ENCODE results near the gene YWHAE. TPM values are rescaled to one million over a fixed set of nuclear protein-coding genes. Genes with fewer than 3 reads are reported as not detected.
A peak's percentile ranks its signal among the peaks of the same experiment; 100 is the strongest.
"Not testable (repeated sequence)": the region's sequence is repeated elsewhere in the genome, so short reads cannot be mapped to it uniquely, and the experiment has no call there.

YWHAE gene
- polyA plus RNA-seq (2013, experiment 1 of 2; ENCODE audit: insufficient read length) = 837 TPM
- polyA plus RNA-seq (2013, experiment 2 of 2; ENCODE audit: insufficient read length) = 809 TPM

GRCh38 chr17:1399679-1400512 is at the start of gene YWHAE:
Gene YWHAE, minus strand, starts transcription at chr17:1400222. Its CDS starts 112 bp downstream, at chr17:1400110.
- DNase-seq = peak; percentile 96

GRCh38 chr17:1449412-1449967 is 49.5 kb upstream of the YWHAE start:
- no peak for DNase-seq

DNA sequence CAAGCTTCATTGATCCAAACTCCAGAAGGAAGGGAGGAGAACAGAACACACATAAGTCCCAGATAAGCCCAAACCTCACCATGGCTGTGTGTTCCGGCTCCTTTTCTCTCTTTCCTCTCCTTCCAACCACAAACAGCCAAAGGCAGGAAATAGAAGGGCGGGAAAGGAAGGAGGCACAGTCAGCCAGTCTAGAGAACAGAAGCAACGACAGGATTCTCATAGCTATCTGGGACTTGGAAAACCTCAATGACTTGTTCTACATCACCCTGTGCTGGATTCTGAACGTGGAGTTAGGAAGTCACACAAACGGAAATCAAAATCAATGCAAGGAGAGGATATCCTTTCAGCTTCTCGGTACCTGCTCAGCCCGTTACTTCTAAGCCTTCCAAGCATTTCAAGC is 47.0 kb upstream of the YWHAE start:
- DNase-seq = no peak

DNA sequence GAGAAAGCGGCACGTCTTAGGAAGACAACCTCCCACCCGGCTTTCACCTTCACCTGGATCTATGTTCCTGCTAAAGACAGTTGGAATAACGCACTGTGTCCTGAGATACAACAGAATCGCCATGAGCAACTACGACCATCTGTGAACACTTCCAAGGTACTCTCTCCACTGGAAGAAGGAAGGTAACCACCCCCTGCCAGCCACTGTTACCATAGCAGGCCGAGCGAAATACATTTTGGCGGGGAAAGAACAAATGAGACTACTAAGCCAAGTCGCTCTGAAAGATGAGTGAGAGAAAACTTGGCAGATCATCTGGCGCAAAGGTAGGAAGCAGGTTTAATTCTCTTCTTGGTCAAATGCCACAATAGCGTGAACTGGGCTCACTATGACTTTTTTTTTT is 46.2 kb upstream of the YWHAE start:
- DNase-seq = no peak

GRCh38 chr17:1445695-1446094 is 45.7 kb upstream of the YWHAE start:
- not testable (repeated sequence) for DNase-seq

GRCh38 chr17:1442721-1443120 is 42.7 kb upstream of the YWHAE start:
- DNase-seq = not testable (repeated sequence)

DNA sequence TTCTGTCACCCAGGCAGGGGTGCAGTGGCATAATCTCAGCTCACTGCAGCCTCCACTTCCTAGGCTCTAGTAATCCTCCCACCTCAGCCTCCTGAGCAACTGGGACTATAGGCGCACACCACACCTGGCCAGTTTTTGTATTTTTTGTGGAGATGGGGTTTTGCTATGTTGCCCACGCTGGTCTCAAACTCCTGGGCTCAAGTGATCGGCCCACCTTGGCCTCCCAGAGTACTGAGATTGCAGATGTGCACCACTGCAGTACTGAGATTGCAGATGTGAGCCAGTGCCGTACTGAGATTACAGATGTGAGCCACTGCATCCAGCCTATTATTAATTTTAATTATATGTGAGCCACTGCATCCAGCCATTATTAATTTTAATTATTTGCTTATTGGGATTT is 42.2 kb upstream of the YWHAE start:
- DNase-seq = no peak

- no peak for DNase-seq
These were observed 40.9 kb upstream of the YWHAE start for GRCh38 chr17:1440921-1441320.

DNA sequence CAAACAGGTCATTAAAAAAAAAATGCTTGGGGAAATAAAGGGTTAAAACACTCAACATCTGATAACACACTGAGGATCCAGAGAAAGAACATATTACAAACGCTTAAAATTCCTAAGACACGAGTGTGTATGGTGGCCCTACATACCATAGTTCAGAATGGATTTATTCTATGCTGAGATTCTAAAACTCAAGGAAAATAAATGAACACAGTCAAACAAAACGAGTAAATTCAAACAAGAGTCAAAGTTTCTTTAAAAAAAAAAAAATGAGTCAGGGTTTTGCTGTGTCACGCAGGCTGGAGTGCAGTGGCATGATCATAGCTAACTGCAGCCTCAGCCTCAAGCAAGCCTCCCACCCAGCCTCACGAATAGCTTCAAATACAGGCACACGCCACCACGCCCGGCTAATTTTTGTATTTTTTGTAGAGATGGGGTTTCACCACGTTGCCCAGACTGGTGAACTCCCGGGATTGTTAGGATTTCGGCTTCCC is 38.6 kb upstream of the YWHAE start:
- DNase-seq = peak; percentile 81

DNA sequence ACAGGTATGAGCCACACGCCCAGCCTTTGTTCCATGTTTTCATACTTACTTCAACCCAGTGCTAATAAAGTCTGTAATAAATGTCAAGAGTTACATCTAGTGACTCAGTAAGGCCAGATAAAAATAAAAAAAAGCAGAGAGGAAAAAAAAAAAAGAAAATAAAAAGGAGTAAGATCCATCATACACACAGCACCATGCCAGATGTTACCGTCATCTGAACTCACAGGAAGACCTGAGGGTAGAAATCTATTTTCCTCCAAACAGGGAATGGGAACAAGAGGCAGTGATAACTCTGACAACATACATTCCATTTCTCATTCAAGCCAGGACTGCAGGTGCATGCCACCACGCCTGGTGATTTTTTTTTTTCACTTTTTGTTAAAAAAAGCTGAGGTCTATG is 35.3 kb upstream of the YWHAE start:
- DNase-seq = no peak

DNA sequence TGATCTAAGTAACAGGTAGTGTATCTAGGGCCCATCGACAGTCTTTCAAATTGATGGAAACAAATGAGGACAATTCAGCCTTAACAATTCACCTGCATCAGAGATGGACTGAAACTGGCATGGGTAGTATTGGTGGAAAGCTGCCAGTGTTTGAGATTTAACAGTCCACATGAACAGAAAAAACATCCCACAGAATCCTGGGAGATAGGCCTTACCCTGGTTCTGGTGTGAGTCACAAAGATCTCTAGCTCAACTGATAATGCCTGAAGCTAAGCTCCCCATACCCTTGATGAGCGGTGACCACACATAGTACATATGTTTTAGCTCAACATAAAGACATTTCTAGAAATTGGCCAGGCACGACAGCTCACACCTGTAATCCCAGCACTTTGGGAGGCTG is 34.1 kb upstream of the YWHAE start:
- no peak for DNase-seq

GRCh38 chr17:1431631-1432104 is 31.6 kb upstream of the YWHAE start:
- DNase-seq = no peak

GRCh38 chr17:1423456-1424135 is 23.6 kb upstream of the YWHAE start:
- DNase-seq = no peak

GRCh38 chr17:1422885-1423284 is 22.9 kb upstream of the YWHAE start:
- peak; percentile 93 for DNase-seq

DNA sequence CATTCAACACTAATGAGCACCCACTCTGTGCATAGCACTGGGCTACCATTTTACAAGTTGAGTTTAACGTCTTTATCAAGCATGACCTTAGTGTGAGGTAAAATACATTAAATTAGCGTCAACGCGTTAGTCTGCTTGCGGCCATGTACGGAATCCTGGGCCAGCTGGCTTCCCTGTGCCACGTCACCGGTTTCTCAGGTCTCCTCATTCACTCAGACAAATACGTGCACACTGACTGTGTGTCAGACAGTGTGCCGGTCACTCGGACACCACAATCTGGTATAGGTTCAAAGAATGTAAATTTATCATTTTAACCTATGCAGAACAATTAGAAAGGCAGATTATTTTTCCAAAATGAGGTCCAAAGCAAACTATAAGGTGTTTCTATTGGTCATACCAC is 21.4 kb upstream of the YWHAE start:
- DNase-seq = no peak

DNA sequence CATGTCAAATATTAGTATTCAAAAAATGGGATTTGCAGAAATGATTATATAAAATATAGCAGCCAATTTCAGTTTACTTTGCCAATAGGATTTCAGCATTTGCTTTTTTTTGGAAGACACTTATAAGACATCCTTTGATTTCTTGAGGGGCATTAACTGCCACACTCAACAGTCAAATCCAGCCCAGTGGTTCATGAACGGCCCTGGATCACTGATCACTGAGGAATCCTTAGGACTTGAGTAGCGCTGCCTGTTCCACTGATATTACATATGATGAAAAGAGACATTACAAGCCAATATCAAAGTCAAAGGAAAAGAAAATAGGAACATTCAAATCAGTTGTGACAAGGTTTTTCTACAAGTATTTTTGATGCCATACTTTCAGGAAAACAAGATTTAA is 21.0 kb upstream of the YWHAE start:
- DNase-seq = no peak

DNA sequence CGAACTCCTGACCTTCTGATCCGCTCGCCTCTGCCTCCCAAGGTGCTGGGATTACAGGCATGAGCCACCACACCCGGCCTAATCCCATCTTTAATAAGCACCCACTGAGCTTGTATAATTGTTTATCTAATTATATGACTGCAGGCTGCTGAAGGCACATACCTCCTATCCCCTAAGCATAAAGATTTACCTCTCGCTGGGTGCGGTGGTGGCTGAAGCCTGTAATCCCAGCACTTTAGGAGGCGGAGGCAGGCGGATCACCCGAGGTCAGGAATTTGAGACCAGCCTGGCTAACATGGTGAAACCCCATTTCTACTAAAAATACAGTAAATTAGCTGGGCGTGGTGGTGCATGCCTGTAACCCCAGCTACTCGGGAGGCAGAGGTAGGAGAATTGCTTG is 20.1 kb upstream of the YWHAE start:
- DNase-seq = no peak

- not testable (repeated sequence) for DNase-seq
These were observed 18.5 kb upstream of the YWHAE start for GRCh38 chr17:1418476-1418875.

DNA sequence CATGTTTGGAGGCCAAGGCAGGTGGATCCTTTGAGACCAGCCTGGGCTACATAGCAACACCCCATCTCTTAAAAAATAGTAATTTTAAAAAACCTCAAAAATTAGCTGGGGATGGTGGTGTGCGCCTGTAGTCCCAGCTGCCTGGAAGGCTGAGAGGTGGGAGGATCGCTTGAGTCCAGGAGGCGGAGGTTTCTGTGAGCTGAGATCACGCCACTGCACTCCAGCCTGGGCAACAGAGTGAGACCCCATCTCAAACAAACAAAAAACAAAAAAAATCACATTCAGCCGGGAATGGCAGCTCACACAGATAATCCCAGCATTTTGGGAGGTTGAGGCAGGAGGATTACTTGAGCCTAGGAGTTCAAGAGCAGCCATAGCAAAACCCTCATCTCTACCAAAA is 16.4 kb upstream of the YWHAE start:
- DNase-seq = no peak

DNA sequence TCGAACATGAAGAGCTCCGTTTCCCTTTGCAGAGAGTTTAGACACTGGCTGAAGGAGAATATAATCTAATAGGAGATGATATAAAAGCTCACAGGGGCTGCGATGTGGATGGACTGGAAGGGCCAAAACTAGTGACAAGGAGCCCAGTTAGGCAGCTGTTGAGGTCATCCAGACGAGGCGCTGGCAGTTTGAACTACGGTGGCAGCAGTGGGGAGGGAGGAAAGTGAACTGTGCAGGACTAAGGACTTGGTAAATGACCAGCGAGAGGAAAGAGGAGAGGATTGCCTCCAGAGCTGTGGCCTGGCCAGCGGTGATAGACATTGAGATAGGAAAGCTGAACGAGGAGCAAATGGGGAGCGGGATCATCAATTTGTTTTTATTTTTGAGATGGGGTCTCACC is 14.6 kb upstream of the YWHAE start:
- DNase-seq = no peak

DNA sequence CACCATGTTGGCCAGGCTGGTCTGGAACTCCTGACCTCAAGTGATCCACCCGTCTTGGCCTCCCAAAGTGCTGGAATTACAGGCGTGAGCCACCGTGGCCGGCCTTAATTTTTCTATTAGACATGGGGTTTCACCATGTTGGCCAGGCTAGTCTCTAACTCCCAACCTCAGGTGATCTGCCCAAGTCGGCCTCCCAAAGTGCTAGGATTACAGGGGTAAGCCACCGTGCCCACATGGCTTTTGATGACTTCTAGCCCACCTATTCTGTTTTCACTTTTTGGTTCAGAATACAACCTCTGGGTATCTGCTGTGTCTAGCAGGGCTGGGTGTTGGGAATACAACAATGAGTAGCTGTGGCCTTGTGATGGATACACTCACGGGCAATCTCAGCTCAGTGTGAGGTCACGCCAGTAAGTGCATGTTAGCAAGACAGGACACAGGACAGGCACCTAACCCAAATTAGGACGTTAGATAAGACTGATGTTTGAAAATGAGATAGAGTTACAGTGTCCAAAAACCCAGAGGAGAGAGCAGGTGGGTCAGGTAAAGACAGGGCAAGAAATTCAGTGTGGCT is 14.1 kb upstream of the YWHAE start:
- no peak for DNase-seq

DNA sequence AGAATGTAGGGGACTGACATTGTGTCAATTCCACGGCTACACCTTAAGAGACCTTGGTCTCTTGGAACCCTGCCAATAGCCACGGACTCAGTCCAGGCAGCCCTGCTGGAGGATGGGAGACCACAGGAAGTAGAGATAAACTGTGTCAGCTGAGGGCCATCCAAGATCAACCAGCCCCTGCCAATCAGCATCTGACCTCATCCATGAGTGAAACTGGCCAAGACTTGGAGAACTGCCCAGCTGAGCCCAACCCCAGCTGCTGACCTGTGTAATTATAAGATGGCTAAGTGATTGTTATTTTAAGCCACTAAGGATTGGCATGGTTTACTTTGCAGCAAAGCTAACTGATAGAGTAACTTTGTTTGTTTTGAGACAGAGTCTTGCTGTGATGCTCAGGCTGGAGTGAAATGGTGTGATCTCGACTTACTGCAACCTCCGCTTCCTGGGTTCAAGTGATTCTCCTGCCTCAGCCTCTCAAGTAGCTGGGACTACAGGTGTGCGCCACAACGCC is 13.3 kb upstream of the YWHAE start:
- DNase-seq = peak; percentile 45

Measured in fibroblast of skin of abdomen (primary cell).